Epidermal melanocyte (primary cell): Measurements from ENCODE around the gene DOCK8.
"Not testable (repeated sequence)": the region's sequence is repeated elsewhere in the genome, so short reads cannot be mapped to it uniquely, and the experiment has no call there.

Experiments
- DNase-seq: peaks from one replicate; pipeline ENCODE4 v3.0.0; 2011; ENCODE audit warnings: low spot score; ENCODE audit not compliant: insufficient read length

DOCK8 gene

GRCh38 chr9:214648-215493, at the start of gene DOCK8:
Gene DOCK8 (plus strand): TSS chr9:214865. CDS start chr9:214977, 112 bp downstream.
- DNase-seq: no peak

- not testable (repeated sequence) for DNase-seq
Observed at GRCh38 chr9:169757-170156, 44.9 kb upstream of the DOCK8 start.

GRCh38 chr9:178140-178825, 36.4 kb upstream of the DOCK8 start:
- not testable (repeated sequence) for DNase-seq

- DNase-seq: not testable (repeated sequence)
Observed at GRCh38 chr9:178970-179383, 35.7 kb upstream of the DOCK8 start, which contains the start of gene ZNG1A. Gene ZNG1A (minus strand): TSS chr9:179056. CDS start chr9:178969, 87 bp downstream.

- DNase-seq: not testable (repeated sequence)
Observed at GRCh38 chr9:199601-200000, 15.1 kb upstream of the DOCK8 start.

GRCh38 chr9:206481-206880, 8.2 kb upstream of the DOCK8 start:
- DNase-seq: no peak

GRCh38 chr9:209143-209758, 5.4 kb upstream of the DOCK8 start:
- DNase-seq: no peak

GRCh38 chr9:211036-211435, 3.6 kb upstream of the DOCK8 start:
- no peak for DNase-seq

GRCh38 chr9:211557-211956, 3.1 kb upstream of the DOCK8 start:
- no peak for DNase-seq

GRCh38 chr9:212297-212696, 2.4 kb upstream of the DOCK8 start:
- DNase-seq: no peak

GRCh38 chr9:213901-214300, 764 bp upstream of the DOCK8 start:
- DNase-seq: not testable (repeated sequence)

- no peak for DNase-seq
Observed at GRCh38 chr9:214351-214647, 366 bp upstream of the DOCK8 start.

GRCh38 chr9:215631-216155, 1.0 kb downstream of the DOCK8 start:
- no peak for DNase-seq

- no peak for DNase-seq
Observed at GRCh38 chr9:216866-217265, 2.2 kb downstream of the DOCK8 start.

GRCh38 chr9:217950-218349, 3.3 kb downstream of the DOCK8 start:
- DNase-seq: no peak

- not testable (repeated sequence) for DNase-seq
Observed at GRCh38 chr9:219036-219435, 4.4 kb downstream of the DOCK8 start.

- DNase-seq: no peak
Observed at GRCh38 chr9:219670-220365, 5.2 kb downstream of the DOCK8 start.

GRCh38 chr9:221989-222776, 7.5 kb downstream of the DOCK8 start:
- no peak for DNase-seq

- no peak for DNase-seq
Observed at GRCh38 chr9:223152-223551, 8.5 kb downstream of the DOCK8 start.

GRCh38 chr9:224026-224425, 9.4 kb downstream of the DOCK8 start:
- DNase-seq: no peak
